Measurements from ENCODE around the gene KRTAP10-2.
"Not testable (repeated sequence)": the region's sequence is repeated elsewhere in the genome, so short reads cannot be mapped to it uniquely, and the experiment has no call there.

The KRTAP10-2 gene

DNA sequence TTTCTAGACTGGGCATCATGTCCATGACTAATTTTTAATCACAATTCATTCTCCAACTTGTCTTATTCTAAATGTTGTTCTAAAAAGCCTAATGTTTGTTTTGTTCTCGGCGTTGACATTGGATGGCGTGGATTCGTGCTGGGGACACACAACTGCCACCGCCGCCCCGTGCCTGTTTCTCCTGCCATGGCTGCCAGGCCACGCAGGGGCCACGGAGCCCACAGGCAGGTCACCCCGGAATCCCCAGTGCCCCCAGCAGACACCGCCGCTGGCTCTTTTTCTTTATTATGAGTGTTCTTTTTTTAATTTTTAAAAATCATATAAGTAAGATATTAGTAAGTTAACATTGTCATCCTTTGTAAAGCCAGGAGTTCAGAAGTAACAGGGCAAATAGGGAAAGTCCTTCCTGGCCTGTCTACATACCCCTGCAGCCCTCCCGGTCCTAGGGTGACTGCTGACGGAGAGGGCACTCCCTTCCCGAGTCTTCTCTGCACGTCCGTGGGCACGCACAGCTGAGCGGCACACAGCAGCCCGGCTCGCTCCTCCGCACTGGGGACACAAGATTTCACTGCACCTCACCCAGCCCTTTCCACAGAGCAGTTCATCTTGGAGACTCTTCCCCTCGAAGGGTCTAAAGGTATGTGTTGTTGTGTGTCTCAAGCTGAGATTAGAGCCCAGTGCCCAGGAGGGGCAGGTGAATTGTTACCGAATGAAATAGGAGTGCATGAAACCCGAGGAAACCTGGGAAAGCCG is 43.5 kb downstream of the KRTAP10-2 start:
- ATAC-seq (ENCODE audit: low read depth) (no peak), DNase-seq (ENCODE audit: low spot score) (no peak)
- H3K9me3 ChIP-seq (ENCODE audit: severe bottlenecking): no peaks in the 10 kb centered on the region
- H3K27ac ChIP-seq (ENCODE audit: poor library complexity, severe bottlenecking): no peak overlapping the region
- no peaks in the 10 kb centered on the region for H3K36me3 ChIP-seq (ENCODE audit: low read depth)
- TF ChIP-seq, protein P1, sequence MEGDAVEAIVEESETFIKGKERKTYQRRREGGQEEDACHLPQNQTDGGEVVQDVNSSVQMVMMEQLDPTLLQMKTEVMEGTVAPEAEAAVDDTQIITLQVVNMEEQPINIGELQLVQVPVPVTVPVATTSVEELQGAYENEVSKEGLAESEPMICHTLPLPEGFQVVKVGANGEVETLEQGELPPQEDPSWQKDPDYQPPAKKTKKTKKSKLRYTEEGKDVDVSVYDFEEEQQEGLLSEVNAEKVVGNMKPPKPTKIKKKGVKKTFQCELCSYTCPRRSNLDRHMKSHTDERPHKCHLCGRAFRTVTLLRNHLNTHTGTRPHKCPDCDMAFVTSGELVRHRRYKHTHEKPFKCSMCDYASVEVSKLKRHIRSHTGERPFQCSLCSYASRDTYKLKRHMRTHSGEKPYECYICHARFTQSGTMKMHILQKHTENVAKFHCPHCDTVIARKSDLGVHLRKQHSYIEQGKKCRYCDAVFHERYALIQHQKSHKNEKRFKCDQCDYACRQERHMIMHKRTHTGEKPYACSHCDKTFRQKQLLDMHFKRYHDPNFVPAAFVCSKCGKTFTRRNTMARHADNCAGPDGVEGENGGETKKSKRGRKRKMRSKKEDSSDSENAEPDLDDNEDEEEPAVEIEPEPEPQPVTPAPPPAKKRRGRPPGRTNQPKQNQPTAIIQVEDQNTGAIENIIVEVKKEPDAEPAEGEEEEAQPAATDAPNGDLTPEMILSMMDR (IDR thresholded peaks at IDR 0.05; ENCODE audit: poor library complexity, severe bottlenecking): no peak
- H3K4me3 ChIP-seq (ENCODE audit: severe bottlenecking): no peak overlapping the region
- H3K4me1 ChIP-seq (ENCODE audit: insufficient read depth, poor library complexity, severe bottlenecking): no peaks in the 10 kb centered on the region
- no peaks in the 10 kb centered on the region for H3K27me3 ChIP-seq (ENCODE audit: insufficient read depth, poor library complexity, severe bottlenecking)

- Histone ChIP-seq H3K36me3 (ENCODE audit: low read depth) (no peaks in the 10 kb centered on the region), H3K9me3 (ENCODE audit: severe bottlenecking) (no peaks in the 10 kb centered on the region), H3K27me3 (ENCODE audit: insufficient read depth, poor library complexity, severe bottlenecking) (no peaks in the 10 kb centered on the region), H3K27ac (ENCODE audit: poor library complexity, severe bottlenecking) (no peak overlapping the region), H3K4me3 (ENCODE audit: severe bottlenecking) (no peak overlapping the region), H3K4me1 (ENCODE audit: insufficient read depth, poor library complexity, severe bottlenecking) (no peaks in the 10 kb centered on the region)
- TF ChIP-seq, protein P1 (IDR thresholded peaks at IDR 0.05; ENCODE audit: poor library complexity, severe bottlenecking): no peak
- DNase-seq (ENCODE audit: low spot score) (no peak), ATAC-seq (ENCODE audit: low read depth) (no peak)
These were observed 44.7 kb downstream of the KRTAP10-2 start for GRCh38 chr21:44506279-44507255.

DNA sequence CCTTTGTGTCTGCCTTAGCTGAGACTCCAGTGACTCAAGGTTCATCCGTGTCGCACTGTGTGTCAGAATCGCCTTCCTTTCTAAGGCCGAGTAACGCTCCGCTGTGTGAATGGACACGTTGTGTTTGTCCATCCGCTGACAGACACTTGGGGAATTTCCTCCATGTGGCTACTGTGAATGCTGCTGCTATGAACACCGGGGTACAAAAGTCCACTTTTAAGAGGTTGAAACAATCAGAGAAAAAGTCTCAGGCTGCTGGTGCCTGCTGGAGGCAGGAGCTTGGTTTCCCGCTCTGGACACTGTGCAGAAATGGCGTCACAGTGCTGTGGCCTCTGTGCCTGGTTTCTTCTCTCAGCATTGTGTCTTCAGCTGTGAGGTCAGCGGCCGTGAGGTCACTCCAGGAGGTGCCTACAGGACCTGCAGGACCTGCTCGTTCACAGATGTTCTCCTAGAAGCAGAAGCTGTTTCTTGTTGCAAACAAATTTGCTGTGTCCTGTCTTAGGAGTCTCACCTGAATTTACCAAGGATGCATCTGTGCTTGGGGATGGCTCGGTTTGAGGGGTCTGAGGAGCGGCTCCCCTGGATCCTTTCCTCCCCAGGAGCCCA is 45.5 kb downstream of the KRTAP10-2 start:
- Histone ChIP-seq H3K9me3 (ENCODE audit: severe bottlenecking) (no peaks in the 10 kb centered on the region), H3K4me1 (ENCODE audit: insufficient read depth, poor library complexity, severe bottlenecking) (no peaks in the 10 kb centered on the region), H3K36me3 (ENCODE audit: low read depth) (no peaks in the 10 kb centered on the region), H3K27me3 (ENCODE audit: insufficient read depth, poor library complexity, severe bottlenecking) (no peaks in the 10 kb centered on the region), H3K4me3 (ENCODE audit: severe bottlenecking) (no peak overlapping the region), H3K27ac (ENCODE audit: poor library complexity, severe bottlenecking) (no peak overlapping the region)
- TF ChIP-seq, protein P1 (IDR thresholded peaks at IDR 0.05; ENCODE audit: poor library complexity, severe bottlenecking): no peak
- ATAC-seq (ENCODE audit: low read depth): no peak
- DNase-seq (ENCODE audit: low spot score): no peak

DNA sequence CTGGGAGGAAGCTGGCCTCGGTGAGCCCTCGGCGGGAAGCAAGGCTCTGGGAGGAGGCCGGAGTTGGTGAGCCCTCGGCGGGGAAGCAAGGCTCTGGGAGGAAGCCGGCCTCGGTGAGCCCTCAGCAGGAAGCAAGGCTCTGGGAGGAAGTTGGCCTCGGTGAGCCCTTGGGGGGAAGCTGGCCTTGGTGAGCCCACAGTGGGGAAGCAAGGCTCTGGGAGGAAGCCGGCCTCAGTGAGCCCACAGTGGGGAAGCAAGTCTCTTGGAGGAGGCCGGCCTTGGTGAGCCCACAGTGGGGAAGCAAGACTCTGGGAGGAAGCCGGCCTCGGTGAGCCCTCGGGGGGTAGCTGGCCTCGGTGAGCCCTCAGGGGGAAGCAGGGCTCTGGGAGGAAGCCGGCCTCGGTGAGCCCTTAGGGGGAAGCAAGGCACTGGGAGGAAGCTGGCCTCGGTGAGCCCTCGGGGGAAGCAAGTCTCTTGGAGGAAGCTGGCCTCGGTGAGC is 47.4 kb downstream of the KRTAP10-2 start:
- Histone ChIP-seq H3K36me3 (ENCODE audit: low read depth) (no peaks in the 10 kb centered on the region), H3K4me3 (ENCODE audit: severe bottlenecking) (no peak overlapping the region), H3K27me3 (ENCODE audit: insufficient read depth, poor library complexity, severe bottlenecking) (no peaks in the 10 kb centered on the region), H3K4me1 (ENCODE audit: insufficient read depth, poor library complexity, severe bottlenecking) (no peaks in the 10 kb centered on the region), H3K9me3 (ENCODE audit: severe bottlenecking) (no peaks in the 10 kb centered on the region), H3K27ac (ENCODE audit: poor library complexity, severe bottlenecking) (no peak overlapping the region)
- ATAC-seq (ENCODE audit: low read depth) (no peak), DNase-seq (ENCODE audit: low spot score) (no peak)
- TF ChIP-seq, protein P1 (IDR thresholded peaks at IDR 0.05; ENCODE audit: poor library complexity, severe bottlenecking): no peak

DNA sequence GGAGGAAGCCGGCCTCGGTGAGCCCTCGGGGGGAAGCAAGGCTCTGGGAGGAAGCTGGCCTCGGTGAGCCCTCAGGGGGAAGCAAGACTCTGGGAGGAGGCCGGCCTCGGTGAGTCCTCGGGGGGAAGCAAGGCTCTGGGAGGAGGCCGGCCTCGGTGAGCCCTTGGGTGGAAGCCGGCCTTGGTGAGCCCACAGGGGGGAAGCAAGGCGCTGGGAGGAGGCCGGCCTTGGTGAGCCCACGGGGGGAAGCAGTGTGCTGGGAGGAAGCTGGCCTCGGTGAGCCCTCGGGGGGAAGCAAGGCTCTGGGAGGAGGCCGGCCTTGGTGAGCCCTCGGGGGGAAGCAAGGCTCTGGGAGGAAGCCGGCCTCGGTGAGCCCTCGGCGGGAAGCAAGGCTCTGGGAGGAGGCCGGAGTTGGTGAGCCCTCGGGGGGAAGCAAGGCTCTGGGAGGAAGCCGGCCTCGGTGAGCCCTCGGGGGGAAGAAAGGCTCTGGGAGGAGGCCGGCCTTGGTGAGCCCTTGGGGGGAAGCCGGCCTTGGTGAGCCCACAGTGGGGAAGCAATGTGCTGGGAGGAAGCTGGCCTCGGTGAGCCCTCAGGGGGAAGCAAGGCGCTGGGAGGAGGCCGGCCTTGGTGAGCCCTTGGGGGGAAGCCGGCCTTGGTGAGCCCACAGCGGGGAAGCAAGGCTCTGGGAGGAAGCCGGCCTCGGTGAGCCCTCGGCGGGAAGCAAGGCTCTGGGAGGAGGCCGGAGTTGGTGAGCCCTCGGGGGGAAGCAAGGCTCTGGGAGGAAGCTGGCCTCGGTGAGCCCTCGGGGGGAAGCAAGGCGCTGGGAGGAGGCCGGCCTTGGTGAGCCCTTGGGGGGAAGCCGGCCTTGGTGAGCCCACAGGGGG is 48.1 kb downstream of the KRTAP10-2 start:
- H3K9me3 ChIP-seq (ENCODE audit: severe bottlenecking); H3K27me3 ChIP-seq (ENCODE audit: insufficient read depth, poor library complexity, severe bottlenecking); H3K4me3 ChIP-seq (ENCODE audit: severe bottlenecking); ATAC-seq (ENCODE audit: low read depth); H3K4me1 ChIP-seq (ENCODE audit: insufficient read depth, poor library complexity, severe bottlenecking); H3K36me3 ChIP-seq (ENCODE audit: low read depth); DNase-seq (ENCODE audit: low spot score); H3K27ac ChIP-seq (ENCODE audit: poor library complexity, severe bottlenecking): not testable (repeated sequence)

Data from RWPE2 (cell line).